GM03348 (cell line): ENCODE data around the gene MAP3K21.

ENCODE experiments used
- DNase-seq: peaks from one replicate; pipeline ENCODE4 v3.0.0; 2012; ENCODE audit warnings: low spot score

Gene MAP3K21

DNA sequence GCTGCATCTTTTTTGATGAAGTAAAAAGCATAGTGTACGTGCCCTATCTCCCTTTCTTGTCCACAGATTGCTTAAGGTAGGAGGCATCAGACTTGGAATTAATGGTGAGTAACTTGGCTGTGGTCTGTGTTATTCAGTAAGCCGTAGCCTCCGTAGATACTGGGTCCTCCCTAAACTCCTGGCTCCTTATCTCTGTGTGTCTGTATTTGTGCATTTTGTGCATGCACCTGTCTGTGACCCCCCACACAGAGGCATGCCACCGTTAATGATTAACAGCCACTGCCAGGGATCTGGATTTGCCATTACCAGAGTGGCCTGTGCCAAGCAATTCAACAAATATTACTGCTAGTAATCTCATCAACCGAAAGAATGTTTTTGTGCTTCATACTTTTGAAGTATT, 31.9 kb downstream of the MAP3K21 start:
- no peak for DNase-seq

DNA sequence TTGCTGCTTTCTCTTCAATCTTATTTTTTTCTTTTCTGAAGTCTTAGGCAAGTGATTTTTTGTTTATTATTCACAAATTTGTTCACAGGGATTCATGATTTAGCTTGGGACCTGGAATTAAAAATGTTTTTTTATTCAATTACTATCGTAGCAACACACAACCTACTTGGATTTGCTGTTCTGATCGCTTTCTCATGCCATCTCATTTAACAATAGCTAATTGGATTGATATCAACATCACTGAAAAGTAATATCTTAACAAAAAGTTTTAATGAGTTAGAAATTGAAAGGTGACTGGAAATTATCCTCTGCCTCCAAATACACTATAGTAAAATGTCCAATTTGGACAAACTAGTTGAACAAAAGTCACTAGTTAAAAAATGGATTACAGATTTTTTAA, 32.4 kb downstream of the MAP3K21 start:
- no peak for DNase-seq

DNA sequence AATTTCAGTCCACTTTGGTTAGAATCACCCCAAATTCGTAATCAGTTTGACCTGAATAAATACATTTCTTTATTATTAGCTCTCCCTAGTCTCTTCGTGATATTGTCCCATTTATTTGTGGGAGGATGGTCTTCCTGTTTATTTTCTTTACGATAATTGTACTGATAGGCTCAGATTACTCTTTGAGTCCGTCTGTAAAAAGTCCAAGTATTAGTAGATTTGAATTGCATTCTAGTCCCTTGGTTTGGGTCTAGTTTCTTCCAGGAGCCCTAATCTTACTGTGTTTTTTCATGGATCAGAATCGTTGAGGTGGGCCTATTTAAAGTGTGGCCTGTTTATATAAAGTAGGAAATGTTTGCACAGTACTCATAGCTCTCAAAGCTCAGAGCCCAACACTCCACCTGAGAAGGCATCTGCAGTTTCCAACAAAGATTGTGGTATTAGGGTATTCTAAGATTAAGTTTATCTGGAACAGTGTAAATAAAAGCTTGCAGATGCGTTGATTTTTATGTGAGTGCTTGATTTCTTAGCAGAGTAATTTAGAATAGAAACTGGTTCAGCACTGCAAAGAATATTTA, 33.1 kb downstream of the MAP3K21 start:
- DNase-seq = no peak

DNA sequence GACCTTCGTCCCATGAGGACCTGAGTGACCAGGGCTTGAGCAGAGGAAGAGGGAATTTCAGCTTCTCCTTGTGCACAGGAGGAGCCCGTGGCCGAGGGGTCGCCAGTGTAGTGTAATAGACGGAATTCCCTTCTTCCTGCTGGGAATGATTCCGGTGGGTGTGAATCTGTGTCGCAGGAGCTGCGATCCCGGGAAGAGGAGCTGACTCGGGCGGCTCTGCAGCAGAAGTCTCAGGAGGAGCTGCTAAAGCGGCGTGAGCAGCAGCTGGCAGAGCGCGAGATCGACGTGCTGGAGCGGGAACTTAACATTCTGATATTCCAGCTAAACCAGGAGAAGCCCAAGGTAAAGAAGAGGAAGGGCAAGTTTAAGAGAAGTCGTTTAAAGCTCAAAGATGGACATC, 34.4 kb downstream of the MAP3K21 start:
- DNase-seq = peak; percentile 16

DNA sequence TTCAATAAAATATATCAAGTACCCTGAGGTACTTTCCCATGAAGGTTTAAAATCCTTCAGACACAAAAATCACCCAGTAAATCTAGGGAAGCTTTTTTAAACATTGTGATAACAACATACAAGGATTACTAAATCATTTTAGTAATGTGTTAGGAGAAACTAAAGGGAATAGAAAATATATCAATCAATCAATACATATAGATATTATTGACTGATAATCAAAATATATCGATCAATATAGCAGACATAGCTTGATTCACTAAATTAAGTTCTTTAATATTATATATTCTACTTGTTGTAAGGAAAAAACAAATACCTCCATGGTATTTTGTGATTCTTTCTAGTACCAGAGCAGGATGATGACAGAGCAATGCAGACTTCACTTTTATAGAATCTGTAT, 35.2 kb downstream of the MAP3K21 start:
- no peak for DNase-seq

DNA sequence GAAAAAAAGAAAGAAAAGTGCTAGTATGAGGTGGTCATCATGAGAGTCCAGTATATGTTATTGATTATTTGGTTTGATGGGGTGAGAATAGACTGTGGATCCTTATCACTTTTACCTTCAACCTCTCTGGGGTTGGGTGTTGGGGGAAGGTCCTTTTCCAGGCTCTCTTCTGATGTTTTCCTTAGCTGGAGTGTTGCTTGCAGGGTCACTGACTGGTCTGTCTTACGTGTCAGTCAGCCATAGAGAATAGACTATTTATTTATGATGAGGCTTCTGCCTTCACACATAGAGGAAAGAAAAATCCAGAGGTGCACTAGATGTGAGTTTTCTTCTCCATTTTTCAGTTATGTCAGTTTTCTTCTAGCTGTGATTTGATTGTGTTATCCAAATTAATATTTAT, 36.5 kb downstream of the MAP3K21 start:
- DNase-seq = no peak

DNA sequence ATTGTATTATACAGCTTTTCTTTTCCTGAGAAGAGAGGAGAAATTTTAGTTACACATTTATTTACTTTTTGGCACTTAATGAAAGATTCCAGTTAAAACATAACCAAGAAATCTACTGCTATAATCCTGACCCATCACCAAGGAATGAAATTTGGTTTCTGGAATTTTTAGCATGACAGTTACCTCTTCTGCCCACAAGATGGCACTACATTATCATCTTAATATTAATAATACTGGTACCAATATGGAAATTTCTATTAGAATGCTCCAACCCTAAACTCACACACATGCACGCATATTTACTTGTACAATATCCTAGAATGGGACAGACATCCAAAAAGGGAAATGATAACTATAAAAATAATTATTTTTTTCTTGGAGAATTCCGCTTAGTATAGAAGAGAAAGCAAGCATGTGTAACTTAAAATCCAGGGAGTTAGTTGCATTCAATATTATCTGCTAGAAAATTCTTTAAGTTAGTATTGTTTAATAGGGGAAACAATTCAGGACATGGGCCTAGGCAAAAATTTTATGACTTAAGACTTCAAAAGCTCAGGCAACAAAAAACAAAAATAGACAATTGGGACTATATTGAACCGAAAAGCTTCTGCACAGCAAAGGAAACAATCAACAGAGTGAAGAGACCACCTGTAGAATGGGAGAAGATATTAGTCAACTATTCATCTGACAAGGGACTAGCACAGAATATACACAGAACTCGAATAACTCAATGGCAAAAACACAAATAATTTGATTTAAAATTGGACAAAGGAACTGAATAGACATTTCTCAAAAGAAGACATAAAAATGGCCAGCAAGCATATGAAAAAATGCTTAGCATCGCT, 37.4 kb downstream of the MAP3K21 start:
- peak; percentile 46 for DNase-seq

DNA sequence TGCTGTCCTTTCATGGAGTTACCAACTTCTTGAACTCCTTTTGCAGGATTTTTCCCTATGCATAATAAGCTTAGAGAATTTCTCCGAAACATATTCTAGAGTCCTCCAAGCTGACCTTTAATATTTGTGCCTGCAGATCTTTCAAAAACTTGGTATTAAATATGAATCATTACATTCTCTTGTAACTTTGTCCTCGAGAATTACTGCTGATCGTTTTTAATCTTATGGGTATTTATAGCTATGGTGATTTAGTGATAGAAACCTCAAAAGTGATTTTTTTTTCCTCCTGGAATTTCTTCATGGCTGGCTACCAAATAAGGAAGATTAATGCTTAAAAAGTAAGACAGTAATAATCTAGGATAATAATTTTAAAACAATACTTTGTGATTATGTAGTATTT, 39.1 kb downstream of the MAP3K21 start:
- DNase-seq = no peak

DNA sequence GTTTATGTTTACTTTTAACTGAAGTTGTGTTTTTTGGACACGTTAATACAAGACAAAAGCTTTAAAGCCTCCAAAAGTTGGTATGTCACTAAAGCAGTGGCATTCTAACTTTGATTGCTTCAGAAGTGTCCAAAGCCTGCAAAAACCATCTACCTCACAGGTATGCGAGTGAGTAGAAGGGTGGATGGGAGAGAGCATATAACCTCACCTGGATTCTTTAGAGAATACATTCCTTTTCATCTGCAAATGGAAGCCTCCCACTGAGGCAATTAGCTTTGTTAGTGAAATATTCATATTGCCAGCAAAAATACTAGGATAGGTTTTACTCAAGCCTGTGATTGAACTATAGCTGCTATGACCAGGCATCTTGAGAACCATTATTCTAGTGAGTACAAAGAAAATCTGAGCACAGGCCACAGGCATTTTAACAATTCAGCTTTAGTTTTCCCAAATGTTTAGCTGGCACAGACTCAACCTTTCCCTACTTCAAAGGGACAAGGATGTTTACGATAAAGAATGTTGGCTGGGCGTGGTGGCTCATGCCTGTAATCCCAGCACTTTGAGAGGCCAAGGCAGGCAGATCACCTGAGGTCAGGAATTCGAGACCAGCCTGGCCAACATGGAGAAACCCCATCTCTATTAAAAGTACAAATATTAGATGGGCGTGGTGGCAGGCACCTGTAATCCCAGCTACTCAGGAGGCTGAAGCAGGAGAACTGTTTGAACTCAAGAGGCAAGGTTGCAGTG, 39.7 kb downstream of the MAP3K21 start:
- no peak for DNase-seq

DNA sequence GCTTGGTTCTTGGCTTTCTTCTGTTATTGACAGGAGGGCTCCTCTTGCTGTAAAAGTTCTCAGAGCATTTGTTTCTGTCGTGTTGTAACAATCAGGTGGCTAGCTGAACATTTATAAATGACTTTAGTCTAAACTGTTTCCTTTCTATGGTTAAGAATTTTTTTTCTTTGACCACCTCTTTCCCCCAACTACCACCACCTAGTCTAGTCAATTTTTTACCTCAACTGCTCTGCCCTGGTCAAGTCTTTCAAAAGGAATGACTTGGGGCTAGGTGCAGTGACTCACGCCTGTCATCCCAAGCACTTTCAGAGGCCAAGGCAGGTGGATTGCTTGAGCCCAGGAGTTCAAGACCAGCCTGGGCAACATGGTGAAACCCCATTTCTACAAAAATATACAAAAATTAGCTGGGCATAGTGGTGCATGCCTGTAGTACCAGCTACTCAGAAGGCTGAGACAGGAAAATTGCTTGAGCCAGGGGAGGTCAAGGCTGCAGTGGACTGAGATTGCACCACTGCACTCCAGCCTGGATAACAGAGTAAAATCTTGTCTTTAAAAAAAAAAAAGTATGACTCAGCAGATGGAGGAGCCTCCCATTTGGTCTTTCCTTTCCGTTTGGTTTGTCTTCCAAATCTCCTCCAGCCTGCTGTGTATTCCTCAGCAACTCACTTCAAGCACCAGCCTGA, 40.7 kb downstream of the MAP3K21 start:
- DNase-seq = peak; percentile 44

DNA sequence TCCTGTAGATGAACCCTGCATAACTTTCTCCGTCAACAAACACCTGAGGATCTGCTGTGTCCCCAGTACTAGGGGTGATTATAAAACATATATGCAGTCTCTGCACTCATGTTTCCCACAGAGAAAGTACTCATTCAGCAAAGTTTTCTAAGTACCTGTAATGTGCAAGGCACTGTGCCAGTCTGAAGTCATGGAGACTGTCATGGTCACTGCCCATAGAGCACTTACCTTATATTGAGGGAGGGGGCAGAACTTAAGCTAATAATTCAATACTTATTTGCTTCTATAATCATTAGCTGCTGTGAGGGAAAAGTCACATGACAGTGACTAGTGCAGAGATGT, 41.2 kb downstream of the MAP3K21 start:
- no peak for DNase-seq

DNA sequence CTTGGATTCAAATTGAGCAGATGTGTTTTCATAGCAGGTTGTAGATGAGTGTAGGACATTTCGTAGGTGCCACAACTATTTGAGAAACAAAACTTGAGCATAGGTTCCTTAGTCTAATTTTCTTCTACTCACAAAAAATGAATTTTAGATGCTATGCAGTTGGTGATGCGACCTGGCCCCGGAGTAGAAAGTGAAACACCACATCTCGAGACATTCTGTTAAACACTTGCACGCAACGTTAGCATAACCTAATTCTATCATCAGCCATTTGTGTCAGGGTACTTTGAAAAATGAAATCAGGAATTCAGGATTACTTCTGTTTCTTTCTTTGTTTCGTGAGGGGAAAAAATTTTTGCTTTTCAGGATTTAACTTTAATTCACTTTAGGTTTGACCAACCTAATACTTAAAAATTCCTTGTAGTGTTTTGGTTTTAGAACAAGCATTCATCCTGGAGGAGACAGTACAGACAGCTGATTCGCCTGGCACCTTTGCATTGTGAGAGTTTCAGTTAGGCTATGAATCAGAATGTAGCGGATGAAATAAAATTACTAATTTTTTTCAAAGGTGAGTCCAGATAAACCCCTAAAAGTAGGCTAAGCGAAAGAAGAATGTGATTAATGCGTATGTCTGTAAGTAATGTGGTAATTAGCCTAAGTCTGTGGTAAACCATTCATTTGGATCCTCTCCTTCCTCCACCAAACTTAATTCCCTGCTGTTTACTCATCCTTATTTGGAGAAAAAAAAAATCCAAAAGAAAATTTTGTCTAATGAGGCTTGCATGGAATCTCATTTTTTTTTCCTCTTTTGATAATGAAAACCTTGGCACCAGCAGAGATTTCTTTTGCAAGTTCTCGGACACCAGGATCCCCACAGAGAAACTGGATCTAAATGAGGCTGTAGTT, 44.9 kb downstream of the MAP3K21 start:
- DNase-seq = no peak

DNA sequence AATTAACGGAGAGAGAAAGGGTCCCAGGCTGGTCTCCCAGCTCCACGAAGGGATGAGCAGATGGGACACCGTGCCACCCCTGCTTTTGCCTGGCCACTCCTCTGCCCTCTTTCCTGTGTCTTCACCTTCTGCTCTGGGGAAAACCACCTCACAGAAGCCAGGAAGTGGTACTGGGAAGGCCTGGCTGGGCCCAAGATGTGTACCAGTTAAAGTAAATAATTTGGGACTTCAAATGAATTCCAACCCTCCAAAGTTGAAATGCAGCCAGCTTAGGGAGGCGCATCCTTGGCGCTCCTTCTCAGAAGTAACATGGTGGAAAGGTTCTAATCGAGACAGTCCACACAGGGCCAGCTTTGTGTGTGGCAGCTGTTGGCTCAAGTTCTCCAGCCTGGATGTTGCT, 45.7 kb downstream of the MAP3K21 start:
- DNase-seq = no peak

DNA sequence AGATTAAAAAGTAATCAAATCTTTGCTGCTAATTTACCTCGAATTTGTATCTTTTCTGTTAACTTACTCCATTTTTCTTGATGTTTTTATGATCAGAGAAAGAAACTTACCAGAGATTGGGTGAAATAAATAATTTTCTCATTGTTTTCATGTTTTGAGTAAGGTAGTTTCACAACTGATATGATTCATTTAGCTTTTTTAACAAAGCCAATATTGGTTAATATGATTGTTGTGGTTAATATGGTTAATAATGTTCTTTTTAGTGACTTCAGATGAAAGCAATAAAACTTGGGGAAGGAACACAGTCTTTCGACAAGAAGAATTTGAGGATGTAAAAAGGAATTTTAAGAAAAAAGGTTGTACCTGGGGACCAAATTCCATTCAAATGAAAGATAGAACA, 48.1 kb downstream of the MAP3K21 start:
- no peak for DNase-seq

DNA sequence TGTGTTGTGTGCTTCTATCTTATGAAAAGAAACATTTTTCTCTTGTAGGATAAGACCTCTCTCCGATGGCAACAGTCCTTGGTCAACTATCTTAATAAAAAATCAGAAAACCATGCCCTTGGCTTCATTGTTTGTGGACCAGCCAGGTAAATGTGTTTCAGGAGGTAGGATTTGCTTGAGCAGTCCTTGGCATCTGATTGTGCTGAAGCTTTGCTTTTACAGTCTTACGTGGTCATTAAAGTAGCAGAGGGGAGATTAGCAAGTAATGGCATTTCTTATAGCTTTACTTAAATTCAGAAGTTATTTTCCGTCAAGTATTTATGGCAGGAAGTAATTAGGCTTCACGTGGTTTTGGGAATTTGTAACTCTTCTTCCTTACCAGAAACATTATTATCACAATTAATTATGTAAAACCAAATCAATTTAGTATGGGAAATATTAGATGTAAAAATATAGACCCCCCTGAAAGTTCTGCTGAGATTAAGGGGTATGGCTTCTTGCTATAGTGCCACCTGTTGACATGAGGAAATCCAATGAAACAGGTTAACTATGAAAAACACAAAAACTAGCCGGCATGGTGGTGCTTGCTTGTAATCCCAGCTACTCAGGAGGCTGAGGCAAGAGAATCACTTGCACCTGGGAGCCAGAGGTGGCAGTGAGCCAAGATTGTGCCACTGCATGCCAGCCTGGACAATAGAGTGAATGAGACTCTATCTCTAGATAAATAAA, 49.0 kb downstream of the MAP3K21 start:
- DNase-seq = no peak

DNA sequence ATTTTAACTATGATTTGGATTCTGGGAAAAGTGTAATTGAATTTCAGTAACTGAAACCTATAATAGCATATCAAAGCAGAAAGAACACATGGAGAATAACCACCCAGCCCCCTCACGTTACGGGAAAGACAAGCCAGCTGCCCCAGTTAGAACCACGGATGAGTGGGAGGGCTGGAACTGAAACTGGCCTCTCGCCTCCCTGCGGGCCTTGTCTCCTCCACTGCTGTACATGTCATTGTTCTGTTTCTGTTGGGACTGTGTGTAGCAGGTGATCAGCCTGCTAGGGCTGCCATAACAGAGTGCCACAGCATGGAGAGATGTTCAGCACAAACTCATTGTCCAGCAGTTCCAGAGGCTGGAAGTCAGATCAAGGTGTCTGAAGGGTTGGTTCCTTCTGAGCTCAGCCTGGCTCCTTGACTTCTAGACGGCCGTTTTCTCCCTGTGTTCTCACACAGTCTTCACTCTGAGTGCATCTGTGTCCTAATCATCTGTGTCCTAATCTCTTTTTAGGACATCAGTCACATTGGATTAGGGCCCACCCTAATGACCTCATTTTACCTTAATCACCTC, 52.4 kb downstream of the MAP3K21 start:
- DNase-seq = no peak

DNA sequence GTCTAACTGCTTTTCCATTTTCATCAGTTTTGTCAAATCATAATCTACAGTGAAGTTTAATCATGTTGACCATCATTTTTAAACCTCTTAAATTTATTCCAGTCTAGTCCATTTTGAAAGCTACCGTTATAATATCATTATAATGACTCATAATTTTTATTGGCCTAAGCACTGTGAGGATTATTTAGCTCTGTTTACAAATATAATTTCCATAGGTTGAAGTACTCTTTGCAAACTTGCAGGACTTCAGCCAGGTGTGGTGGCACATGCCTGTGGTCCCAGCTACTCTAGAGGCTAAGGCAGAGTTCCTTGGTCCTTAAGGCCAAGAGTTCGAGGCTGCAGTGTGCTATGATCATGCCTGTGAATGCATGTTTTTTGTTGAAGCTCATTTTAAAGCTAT, 54.3 kb downstream of the MAP3K21 start:
- DNase-seq = no peak

DNA sequence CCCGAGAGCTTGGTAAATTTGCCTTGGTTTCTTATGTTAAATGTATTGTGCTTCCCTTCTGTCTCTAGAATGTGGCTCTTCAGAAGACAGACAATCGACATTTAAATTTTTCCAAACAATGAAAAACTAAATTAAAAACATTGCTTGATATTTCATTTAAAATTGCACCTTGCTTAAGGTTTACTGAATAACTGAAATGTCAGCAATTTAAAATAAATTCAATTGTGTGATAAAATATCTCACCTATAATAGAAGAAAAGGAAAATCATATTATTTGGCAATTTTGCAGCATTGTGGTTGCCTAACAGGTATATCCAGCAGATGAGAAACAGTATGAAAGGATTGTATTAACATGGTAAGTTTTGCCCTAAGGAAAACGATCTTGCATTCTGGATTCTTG, 56.5 kb downstream of the MAP3K21 start:
- DNase-seq = no peak

DNA sequence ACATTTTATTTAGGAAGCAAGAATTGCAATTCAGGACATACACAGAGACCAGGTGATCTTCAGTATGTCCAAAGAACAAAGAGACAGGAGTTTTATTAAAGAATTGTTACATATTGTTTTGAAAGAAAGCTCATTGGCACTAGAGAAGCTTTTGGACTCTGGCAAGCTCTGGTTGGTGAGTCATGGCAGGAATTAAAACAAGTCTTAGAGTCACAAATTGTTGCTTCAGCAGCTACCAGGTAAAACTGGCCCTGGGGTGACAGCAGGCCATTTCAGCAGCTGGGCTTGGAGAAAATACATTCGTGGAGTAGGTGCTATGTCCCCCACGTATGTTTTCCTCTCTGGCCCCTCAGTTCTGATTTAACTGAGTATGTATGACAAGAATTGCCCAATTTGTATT, 58.8 kb downstream of the MAP3K21 start:
- no peak for DNase-seq

DNA sequence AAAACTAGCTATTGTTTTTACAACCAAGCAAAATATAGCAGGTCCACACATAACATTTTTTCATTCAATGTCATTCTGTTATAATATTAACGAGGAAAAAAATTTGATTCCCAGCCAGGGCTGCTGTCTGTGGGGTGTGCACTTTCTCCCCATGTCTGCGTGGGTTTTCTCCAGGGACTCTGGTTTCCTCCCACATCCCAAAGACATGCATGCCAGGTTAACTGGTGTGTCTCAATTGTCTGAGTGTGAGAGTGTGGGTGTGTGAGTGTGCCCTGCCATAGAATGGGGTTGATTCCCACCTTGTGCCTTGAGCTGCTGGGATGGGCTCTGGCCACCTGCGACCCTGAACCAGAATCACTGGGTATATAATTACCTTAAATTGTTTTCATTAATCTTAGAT, 60.1 kb downstream of the MAP3K21 start:
- DNase-seq = no peak

DNA sequence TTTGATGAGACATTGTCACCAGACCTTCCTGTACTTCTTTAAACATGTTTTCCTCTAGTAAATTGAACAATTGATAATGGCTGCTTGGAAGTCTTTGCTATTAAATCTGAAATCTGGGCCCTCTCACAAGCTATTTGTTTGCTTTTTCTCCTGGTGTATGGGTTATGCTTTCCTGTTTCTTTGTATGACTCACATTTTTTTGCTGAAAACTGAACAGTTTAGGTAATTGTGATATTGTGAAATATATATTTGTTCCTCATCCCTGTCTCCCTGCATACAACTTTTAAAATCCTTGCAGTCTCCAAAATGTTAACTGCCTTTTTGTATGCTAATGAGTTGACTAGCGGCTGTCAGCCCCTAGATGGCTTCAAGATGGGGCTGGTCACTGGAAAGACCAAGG, 61.6 kb downstream of the MAP3K21 start:
- DNase-seq = no peak
